GM21717 (cell line): ENCODE data around the gene ATG12.
A peak's percentile ranks its signal among the peaks of the same experiment; 100 is the strongest.
"Not testable (repeated sequence)": the region's sequence is repeated elsewhere in the genome, so short reads cannot be mapped to it uniquely, and the experiment has no call there.

Source experiments
- ATAC-seq: cut with Tn5 transposase; IDR thresholded peaks from one replicate; pipeline ENCODE4 v1.9.1; 2021; ENCODE audit warnings: mild to moderate bottlenecking, moderate library complexity; ENCODE audit not compliant: unreplicated experiment

The ATG12 gene

DNA sequence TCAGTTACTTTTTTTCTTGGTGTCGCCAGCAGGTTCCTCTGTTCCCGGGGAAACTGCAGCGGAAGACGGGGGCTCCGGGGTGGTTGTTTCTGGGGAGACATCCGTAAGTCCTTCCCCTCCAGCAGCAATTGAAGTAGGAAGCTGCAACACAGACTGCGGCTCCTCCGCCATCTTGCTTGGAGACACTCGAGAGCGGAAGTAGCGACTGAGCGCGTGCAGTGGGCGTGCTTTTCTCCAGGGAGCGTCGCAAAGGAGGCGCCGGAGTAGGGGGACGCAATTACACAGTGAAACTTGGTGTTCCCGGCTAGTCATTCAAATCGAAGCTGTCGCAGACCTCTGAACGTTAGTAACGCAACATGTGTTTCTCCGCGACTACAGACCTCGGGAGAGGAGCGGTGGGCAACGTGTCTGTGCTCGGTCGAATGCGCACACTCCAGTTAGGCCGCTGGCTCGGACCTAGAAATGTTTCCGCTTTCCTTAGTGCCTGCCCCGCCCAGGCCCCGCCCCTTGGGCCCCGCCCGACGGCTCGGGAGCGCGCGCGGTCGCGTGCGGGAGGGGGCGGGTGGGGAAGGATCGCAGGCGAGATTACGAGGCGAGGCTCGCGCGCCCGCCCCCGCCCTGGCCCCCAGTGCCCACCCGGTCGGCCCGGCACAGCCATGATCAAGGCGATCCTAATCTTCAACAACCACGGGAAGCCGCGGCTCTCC lies at the start of gene ATG12, which contains the start of gene AP3S1:
TSS of gene ATG12 (minus strand) at position 184 of the 707 bp plus-strand sequence. CDS start at position 171, 13 bp downstream.
TSS of gene AP3S1 (plus strand) at position 554 of the 707 bp plus-strand sequence. CDS start at position 657, 103 bp downstream.
- peak; percentile 86 for ATAC-seq

DNA sequence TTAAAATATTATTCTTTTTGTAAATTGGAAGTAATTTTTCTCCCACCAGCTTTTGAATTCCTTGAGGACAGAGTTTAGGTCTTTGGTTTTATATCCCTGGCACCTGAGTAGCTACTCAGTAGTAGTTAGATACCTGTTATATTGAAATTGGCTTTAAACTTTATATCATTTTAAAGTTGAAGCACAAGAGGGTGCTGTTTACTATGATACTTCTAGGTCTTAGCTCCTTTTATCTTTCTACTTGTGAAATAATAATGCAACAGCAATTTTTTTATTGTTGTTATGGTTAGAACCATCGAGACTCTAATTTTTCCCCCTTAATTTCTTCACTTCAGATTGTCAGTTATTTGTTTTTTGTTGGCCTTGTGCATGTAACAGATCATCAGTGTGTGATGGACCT lies 46.7 kb upstream of the ATG12 start:
- no peak for ATAC-seq

DNA sequence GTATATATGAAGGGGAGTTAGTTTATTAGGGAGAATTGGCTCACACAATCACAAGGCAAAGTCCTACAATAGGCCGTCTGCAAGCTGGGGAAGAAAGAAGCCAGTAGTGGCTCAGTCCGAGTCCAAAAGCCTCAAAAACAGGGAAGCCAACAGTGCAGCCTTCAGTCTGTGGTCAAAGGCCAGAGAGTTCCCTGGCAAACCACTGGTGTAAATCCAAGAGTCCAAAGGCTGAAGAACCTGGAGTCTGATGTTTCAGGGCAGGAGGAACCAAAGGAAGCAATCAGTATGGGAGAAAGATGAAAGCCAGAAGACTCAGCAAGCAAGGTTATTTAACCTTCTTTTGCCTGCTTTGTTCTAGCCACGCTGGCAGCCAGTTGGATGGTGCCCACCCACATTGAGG lies 43.8 kb upstream of the ATG12 start:
- ATAC-seq, result not testable (repeated sequence)

DNA sequence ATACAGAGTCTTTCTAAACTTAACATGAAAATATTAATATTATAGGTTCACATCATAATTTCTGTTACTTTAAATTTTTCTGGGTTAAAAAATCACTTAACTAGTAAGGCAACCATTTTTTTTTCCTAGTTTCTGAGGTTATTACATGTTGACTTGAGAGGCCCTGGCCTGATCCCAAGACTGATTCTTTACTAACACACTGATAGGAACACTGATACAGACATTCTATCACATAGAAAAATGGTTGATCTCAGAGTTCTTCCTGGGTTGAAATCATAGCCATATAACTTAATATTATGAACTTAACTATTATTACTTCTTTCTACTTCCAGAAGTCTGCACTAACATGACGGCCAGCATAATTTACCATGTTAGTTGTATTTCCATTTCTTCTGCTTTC lies 43.3 kb upstream of the ATG12 start:
- no peak for ATAC-seq

DNA sequence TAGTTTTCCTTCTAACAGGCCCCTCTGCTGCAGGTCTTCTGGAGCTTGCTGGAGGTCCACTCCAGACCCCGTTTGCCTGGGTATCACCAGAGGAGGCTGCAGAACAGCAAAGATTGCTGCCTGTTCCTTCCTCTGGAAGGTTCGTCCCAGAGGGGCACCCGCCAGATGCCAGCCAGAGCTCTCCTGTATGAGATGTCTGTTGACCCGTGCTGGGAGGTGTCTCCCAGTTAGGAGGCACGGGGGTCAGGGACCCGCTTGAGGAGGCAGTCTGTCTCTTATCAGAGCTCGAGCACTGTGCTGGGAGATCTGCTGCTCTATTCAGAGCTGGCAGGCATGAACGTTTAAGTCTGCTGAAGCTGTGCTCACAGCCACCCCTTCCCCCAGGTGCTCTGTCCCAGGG lies 41.1 kb upstream of the ATG12 start:
- ATAC-seq, result not testable (repeated sequence)

DNA sequence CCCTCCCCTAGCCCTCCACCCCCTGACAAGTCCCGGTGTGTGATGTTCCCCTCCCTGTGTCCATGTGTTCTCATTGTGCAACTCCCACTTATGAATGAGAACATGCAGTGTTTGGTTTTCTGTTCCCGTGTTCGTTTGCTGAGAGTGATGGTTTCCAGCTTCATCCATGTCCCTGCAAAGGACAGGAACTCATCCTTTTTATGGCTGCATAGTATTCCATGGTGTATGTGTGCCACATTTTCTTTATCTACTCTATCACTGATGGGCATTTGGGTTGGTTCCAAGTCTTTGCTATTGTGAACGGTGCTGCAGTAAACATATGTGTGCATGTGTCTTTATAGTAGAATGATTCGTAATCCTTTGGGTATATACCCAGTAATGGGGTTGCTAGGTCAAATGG lies 36.0 kb upstream of the ATG12 start:
- ATAC-seq, result not testable (repeated sequence)

DNA sequence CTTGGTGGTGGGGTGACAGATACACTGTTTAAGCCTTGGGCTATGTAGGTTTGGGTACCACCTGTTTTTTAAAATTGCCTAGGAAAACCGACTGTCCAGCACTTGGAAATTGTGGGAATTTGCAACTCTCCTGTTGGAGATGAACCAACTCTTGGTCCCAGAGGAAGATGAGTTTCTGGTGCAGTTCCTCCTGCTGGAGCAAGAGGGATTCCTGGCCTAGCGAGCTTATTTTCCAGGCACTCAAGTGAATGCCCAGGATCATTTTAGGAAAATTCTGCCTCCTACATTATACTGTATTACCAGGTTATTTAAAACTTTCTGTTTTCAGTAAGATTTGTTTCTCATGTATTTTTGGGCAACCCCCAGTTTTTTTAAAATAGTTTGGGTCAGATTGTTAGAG lies 34.1 kb upstream of the ATG12 start:
- no peak for ATAC-seq

DNA sequence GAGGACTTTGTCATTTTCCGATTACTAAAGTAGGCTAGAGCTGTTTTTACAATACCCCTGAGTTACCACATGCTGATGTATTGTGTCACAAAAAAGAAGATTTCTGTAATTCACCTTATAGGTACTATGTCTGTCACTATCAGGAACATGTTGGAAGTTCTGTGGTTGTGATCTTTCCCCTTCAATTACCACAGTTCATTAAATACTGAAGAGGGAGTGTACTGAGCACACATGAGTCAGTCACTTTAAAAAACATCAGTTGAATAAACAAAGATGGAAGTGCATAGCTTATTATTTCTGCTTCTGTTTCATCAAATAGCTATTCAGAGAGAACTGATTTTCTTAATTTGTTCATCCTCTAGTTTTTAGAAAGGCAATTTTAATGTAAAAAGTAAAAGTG lies 32.0 kb upstream of the ATG12 start:
- ATAC-seq, result no peak

DNA sequence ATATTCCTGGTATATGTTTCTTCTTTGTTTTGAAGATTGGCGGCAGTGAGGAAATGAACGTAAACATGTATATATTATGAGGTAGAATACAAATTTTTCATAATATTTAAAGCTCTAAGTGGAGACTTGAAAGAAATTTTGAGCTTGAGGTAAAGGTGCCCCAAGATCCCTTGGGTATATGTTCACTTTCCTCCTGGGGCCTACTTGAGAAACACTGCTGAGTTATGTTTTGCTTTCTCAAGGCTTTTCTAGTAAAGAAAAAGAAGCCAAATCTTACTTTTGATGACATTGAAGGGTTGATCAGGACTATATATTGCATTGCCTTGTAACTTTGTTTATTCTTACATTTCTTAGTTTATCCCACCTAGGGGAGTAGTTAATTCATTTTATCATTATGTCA lies 31.1 kb upstream of the ATG12 start:
- ATAC-seq, result no peak

DNA sequence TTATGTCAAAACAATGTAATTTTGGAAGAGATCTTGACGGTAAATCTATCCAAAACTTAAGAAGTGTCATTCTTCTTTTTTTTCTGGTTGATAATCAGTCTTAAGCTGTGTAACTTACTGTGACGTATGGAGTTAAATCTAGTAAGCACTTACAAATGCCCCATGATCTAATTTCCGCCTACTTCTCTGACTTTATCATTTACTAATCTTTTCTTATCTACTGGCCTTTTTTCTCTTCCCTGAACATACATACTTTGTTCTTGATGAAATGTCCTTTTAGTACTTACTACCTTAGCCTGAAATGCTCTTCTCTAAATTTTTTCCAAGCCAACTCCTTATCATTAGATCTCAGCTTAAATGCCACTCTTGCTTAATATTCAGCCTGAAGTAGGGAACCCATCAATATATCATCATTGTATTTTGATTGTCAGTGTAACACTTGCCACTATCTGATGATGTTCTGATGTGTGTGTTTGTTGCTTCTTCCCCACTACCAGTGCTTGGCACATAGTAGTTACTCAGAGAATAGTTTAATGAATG lies 28.0 kb upstream of the ATG12 start:
- ATAC-seq, result no peak

DNA sequence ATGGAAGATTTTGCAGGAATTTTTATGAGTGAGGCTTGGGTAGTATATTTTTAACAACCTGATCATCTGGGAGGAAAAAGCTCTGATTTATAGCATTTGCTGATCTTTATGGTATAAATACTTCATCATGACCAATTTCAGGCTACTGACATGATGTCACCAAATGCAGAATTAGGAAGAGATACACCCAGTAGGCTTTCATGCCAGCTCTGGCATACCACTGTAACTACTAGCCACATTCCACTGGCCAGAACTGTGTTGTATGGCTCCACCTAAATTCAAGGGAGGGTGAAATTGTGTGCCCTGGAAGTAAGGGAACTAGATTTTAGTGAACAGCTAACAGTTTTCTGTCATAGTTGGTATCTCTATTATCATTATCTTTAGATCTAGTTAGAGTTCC lies 18.0 kb upstream of the ATG12 start:
- ATAC-seq, result no peak

DNA sequence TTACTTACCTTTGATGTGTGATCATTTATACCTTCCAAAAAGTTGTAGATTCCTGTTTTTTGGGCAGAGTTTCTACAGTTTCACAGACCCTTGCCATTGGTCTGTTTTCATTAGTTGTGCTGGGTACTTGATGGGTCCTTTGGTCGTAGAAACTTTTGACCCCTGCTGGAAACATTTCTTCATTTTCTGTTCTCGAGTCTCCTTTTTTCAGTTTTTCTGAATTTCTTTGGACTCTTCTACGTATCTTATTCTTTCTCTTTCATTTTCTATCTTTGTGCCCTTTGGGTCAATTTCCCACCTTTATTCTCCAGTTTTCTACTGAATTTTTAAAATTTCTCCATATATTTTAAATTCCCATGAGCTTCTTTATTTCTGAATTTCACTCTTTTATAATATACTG lies 17.0 kb upstream of the ATG12 start:
- ATAC-seq, result no peak

DNA sequence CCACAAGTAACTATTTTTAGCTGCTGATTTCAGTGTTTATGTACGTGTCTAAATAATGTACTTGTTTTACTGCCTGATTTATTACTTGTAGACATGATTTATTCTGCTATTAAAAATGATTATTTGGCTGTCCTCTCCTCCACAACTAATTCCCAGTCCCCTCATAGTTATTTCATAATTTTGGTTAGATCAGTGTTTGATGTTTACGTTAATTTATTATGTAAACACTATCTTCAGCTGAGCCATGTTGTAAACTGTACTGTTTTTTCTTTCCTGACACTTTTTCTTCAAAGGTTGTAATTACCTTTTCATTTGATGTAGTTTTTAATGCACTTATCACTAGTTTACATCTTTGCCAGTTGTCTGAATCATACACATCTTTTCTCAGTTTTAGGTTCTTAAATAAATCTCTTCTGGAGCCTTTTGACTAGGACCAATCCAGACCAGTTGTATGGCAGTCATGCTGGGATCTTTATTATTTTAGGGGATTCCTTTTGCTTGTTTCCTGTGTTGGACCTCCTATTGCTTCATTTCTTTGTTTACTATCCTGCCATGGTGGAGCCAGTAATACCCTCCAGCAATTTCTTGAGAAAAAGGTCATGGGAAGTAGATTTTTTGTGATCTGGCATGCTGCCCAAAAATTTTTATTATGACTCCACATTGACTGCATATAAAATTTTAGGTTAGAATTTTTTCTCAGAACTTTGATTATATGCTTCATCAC lies 16.4 kb upstream of the ATG12 start:
- ATAC-seq, result no peak

DNA sequence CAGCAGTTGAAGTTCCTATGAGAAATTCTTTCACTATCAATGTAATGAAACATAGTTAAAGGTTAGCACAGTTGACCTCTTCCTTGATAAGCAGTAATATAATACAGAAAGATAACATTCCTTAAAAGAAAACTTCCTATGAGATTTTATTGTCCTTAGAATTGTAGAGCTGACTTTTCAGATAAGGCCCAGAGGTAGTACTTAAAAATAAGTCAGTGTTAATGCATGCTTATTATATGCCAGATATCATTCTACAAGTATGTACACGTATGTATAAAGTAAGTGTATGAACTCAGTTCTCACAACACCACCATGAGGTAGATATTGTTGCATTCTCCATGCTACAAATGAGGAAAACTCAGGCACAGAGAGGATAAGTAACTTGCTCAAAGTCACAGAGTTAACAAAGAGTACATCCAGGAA lies 15.7 kb upstream of the ATG12 start:
- no peak for ATAC-seq

DNA sequence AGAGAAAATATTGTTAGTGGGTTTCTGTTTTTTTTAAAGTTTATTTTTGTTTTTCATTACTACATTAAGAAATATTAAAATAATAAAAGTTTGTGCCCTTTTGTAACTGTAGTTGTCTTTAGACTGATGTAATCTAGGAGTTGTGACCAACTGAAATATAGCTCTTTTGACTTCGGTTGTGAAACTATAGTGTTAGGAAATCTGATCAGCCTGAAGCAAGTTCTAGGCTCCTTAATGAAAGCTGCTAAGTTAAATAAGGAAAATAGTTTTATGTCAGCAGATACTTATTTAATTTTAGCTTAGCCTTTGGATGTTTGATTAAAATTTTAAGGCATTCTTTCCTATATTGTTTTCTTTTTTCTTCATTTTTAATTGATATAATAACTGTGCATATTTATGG lies 14.6 kb upstream of the ATG12 start:
- ATAC-seq, result no peak

DNA sequence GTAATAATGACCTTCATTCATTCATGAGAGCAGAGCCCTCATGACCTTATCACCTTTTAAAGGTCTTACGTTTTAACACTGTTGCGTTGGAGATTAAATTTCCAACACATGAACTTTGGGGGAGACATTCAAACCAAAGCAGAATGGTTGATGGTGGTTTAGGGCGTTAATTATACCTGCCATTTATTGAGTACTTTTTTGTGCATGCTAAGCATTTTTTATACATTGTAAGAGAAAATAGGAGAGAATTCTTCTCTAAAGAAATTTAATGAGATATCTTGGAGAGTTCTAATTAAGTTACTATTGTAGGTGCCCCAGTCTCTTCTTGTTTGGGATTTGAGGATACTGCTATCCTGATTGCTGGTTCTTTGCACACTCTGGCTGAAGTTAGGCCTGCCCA lies 12.8 kb upstream of the ATG12 start:
- no peak for ATAC-seq

DNA sequence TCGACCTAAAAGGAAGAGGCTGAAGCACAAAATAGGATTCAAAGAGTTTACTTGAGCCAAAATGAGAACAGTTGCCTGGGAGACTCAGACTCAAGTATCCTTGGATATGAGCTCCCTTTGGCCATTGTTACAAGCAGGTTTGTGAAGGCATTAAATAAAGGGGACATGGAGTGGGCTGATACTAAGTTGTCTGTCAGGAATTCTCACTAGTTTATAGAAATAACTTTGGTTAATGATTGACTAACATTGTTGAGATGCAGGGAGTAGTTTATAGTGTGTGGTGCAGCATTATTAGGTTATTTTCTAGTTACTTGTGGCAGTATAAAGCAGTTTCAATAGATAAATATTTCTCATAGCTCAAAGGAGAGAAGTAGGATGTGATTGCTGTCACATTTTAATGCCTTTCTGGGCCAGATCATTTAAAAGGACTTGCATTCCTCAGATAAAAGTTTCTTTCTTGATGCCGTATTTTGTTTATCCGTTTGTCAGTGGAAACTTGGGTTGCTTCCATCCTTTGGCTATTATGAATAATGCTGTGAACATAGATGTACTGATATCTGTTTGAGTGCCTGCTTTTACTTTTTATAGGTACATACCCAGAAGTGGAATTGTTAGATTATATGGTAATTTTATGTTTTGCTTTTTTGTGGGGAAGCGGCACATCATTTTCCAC lies 9.5 kb upstream of the ATG12 start:
- no peak for ATAC-seq

DNA sequence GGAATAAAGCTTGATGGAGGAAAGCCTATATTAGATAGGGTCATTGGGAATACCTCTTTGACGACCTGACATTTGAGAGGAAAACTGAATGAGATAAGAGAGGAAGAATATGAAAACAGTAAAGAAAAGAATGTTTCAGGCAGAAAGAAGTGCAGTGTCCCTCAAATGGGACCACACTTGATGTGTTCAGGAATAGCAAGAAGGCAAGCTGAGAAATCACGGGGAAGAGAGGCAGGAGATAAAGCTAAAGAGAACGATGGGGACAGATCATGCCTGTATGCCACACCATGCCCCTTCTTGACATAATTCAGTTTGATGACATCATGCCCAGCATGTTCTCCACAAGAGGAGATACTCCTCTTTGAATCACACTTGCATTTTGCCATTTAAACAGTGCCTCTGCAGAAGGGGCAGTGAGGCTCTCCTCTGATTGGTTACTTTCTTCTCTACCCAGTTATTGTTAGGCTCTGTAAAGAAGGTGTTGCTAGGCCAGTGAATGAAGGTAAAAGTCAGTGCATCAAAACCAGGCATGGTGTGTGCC lies 8.0 kb upstream of the ATG12 start:
- no peak for ATAC-seq

DNA sequence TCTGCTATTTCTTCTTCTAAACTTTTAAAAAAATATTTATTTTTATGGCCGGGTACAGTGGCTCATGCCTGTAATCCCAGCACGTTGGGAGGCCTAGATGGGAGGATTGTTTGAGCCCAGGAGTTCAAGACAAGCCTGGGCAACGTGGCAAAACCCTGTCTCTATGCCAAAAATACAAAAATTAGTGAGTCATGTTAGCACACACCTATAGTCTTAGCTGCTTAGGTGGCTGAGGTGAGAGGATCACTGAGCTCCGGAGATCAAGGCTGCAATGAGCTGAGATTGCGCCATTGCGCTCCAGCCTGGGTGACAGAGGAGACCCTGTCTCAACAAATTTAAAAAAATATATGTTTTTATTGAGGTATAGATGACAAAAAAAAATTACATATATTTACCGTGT lies 5.9 kb upstream of the ATG12 start:
- no peak for ATAC-seq

DNA sequence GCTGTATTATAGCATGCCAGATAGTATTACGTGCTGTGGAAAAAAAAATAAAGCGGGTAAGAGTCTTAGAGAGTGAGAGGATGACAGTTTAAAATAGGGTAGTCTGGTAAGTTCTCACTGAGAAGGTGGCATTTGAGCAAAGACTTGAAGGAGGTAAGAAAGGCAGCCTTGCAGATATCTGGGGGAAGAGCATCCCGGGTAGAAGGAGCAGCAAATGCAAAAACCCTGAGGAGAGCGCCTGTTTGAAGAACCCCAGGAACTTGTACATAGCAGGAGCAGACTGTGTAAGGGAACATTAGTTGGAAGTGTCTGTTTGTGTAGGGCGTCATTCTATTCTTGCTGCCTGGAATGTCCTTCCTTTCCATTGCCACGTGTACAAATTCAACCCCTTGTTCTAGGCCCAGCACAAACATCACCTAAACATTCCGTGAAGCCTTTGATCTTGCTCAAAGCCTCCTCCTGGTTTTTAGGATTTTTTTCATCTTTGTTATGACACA lies 3.0 kb upstream of the ATG12 start:
- no peak for ATAC-seq

DNA sequence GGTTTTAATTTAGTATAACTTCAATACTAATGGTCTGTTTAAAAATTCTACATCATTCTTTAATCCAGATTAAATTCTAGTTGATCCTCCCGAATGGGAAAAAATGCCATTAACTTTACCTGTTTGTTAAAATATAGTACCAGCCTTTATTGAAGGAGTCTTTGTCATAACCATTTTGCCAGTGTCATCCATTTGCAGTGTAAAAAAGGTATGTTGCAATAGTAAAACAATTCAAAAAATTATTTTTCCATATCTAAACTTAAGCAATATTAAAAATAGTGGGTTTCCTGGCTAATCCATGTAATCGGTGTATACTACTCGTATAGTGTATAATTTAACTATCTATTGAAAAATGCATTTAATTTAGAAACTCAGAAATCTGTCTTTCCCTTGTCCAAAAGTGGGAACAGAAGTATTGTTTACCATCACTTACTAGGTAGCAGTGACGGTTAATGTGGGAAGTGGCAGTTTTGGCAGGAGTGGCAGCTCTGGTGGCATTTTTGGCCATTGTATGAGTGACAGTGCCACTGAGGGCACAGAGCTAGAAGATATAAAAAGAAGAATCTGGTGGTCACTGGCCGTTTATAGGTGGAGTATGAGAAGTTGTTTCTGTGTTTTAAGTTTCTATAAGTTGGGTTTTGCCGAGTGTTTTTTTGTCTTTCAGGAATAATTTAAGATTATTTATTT lies 2.2 kb upstream of the ATG12 start:
- no peak for ATAC-seq
